HG02981 (cell line): ENCODE data around the gene STT3A.

Source experiments
- ATAC-seq: cut with Tn5 transposase; IDR thresholded peaks from one replicate; pipeline ENCODE4 v1.9.1; 2021; ENCODE audit warnings: mild to moderate bottlenecking, moderate library complexity; ENCODE audit not compliant: unreplicated experiment

The STT3A gene

GRCh38 chr11:125587480-125587879 lies 5.2 kb upstream of the STT3A start:
- no peak for ATAC-seq

- ATAC-seq, result no peak
These were observed 4.1 kb upstream of the STT3A start for GRCh38 chr11:125588505-125588904.

- peak; percentile 8 for ATAC-seq
These were observed 875 bp upstream of the STT3A start for GRCh38 chr11:125591649-125592304.

- ATAC-seq, result no peak
These were observed 615 bp downstream of the STT3A start for GRCh38 chr11:125593114-125593820.

GRCh38 chr11:125594958-125595357 lies 2.3 kb downstream of the STT3A start:
- ATAC-seq, result no peak

- ATAC-seq, result no peak
These were observed 8.0 kb downstream of the STT3A start for GRCh38 chr11:125600663-125601062.

GRCh38 chr11:125603207-125603606 lies 10.6 kb downstream of the STT3A start:
- ATAC-seq, result no peak

- no peak for ATAC-seq
These were observed 12.8 kb downstream of the STT3A start for GRCh38 chr11:125605417-125605816.

- ATAC-seq, result no peak
These were observed 16.9 kb downstream of the STT3A start for GRCh38 chr11:125609545-125609944.

- ATAC-seq, result no peak
These were observed 25.7 kb downstream of the STT3A start for GRCh38 chr11:125618383-125618782.

- no peak for ATAC-seq
These were observed 29.3 kb downstream of the STT3A start for GRCh38 chr11:125621995-125622394.

- no peak for ATAC-seq
These were observed 30.4 kb downstream of the STT3A start for GRCh38 chr11:125623064-125623463.

- ATAC-seq, result no peak
These were observed 32.1 kb downstream of the STT3A start, which contains the start of gene CHEK1 for GRCh38 chr11:125624756-125625213. CHEK1 (plus strand) TSS chr11:125625163; CDS start chr11:125626769, 1,606 bp downstream.

- ATAC-seq, result no peak
These were observed 32.6 kb downstream of the STT3A start for GRCh38 chr11:125625225-125625629.

- ATAC-seq, result peak; percentile 80
These were observed 33.1 kb downstream of the STT3A start for GRCh38 chr11:125625630-125626287.

- peak; percentile 49 for ATAC-seq
These were observed 33.8 kb downstream of the STT3A start for GRCh38 chr11:125626288-125626950.

GRCh38 chr11:125627236-125627910 lies 34.7 kb downstream of the STT3A start:
- no peak for ATAC-seq

GRCh38 chr11:125637840-125638239 lies 45.2 kb downstream of the STT3A start:
- no peak for ATAC-seq

- no peak for ATAC-seq
These were observed 45.7 kb downstream of the STT3A start for GRCh38 chr11:125638315-125638714.

GRCh38 chr11:125645871-125646270 lies 53.2 kb downstream of the STT3A start:
- no peak for ATAC-seq
